H1 (cell line): ENCODE measurements around the gene WWC1. TPM values are rescaled to one million over a fixed set of nuclear protein-coding genes. Genes with fewer than 3 reads are reported as not detected.

Experiments used
- CTCF ChIA-PET: fragments of 300-600 bp; sonication (Branson Sonifier 250); formaldehyde crosslinking; loops from one replicate; lab custom pipeline; 2021; ENCODE audit not compliant: partially characterized antibody; lab: Charles Lee
- POLR2A ChIA-PET: fragments of 300-600 bp; sonication (Branson Sonifier 250); formaldehyde crosslinking; loops from one replicate; lab custom pipeline; 2021; ENCODE audit warnings: inconsistent platforms; ENCODE audit not compliant: partially characterized antibody; lab: Charles Lee
- DNase-seq, 2 experiments: peaks; one replicate each; pipeline versions ENCODE4 v3.0.0 to v3.0.0-alpha.2; 2010 to 2022; ENCODE audit warnings: low spot score in 2 of 2, low read depth in 1 of 2, mixed read lengths in 1 of 2
- FAIRE-seq: peaks from 2 replicates; lab custom pipeline; 2011; peaks lifted over from hg19 to GRCh38; lab: Jason Lieb, UNC
- H2AFZ ChIP-seq: 2 replicates; pipeline ENCODE4 v1.8.1; 2012; ENCODE audit warnings: low read length, inconsistent platforms
- H2AK5ac ChIP-seq: 2 replicates; pipeline ENCODE4 v1.6.1; 2013; ENCODE audit warnings: low read depth, low read length
- H2BK120ac ChIP-seq: replicated peaks from 2 replicates; pipeline ENCODE3; 2013; ENCODE audit warnings: low read depth, low read length, inconsistent platforms
- H2BK12ac ChIP-seq: 2 replicates; pipeline ENCODE4 v1.6.1; 2013; ENCODE audit warnings: low read depth, low read length
- H2BK15ac ChIP-seq: 2 replicates; pipeline ENCODE4 v1.6.1; 2013; ENCODE audit warnings: low read length
- H2BK20ac ChIP-seq: 2 replicates; pipeline ENCODE4 v1.6.1; 2013; ENCODE audit warnings: low read length
- H2BK5ac ChIP-seq: 2 replicates; pipeline ENCODE4 v1.6.1; 2013; ENCODE audit warnings: low read depth, low read length
- H3K14ac ChIP-seq: 2 replicates; pipeline ENCODE4 v1.6.1; 2013; ENCODE audit warnings: inconsistent platforms; ENCODE audit not compliant: insufficient read length
- H3K18ac ChIP-seq: 2 replicates; pipeline ENCODE4 v1.6.1; 2013; ENCODE audit warnings: low read length; ENCODE audit errors: extremely low read depth
- H3K23ac ChIP-seq: 2 replicates; pipeline ENCODE4 v1.6.1; 2013; ENCODE audit warnings: inconsistent platforms; ENCODE audit not compliant: insufficient read length
- H3K23me2 ChIP-seq: 2 replicates; pipeline ENCODE4 v1.6.1; 2013; ENCODE audit warnings: low read depth, low read length
- H3K27ac ChIP-seq: 2 replicates; pipeline ENCODE4 v1.6.1; 2011; ENCODE audit warnings: low read depth, low read length, inconsistent platforms
- H3K27me3 ChIP-seq, 4 experiments: replicated peaks in 1 of 4; 1 replicate in 1 of 4; 2 replicates in 3 of 4; pipeline versions ENCODE4 v1.6.1 to v1.8.1; 2011 to 2013; ENCODE audit warnings: low read length in 3 of 4, mild to moderate bottlenecking in 3 of 4, inconsistent platforms in 2 of 4, mixed read lengths in 2 of 4, moderate library complexity in 1 of 4; ENCODE audit not compliant: control insufficient read depth in 3 of 4, insufficient read depth in 3 of 4; ENCODE audit errors: extremely low read depth in 1 of 4
- H3K36me3 ChIP-seq, 4 experiments: 2 replicates each; pipeline versions ENCODE4 v1.6.1 to v1.8.1; 2011 to 2013; ENCODE audit warnings: mild to moderate bottlenecking in 4 of 4, low read length in 3 of 4, moderate library complexity in 2 of 4, control low read depth in 1 of 4, inconsistent platforms in 1 of 4; ENCODE audit not compliant: insufficient read depth in 4 of 4, control insufficient read depth in 2 of 4
- H3K4ac ChIP-seq: replicated peaks from 2 replicates; pipeline ENCODE3; 2013; ENCODE audit warnings: low read length, low read depth, mixed read lengths, inconsistent platforms; ENCODE audit not compliant: insufficient read length
- H3K4me1 ChIP-seq, 4 experiments: replicated peaks in 1 of 4; 1 replicate in 1 of 4; 2 replicates in 3 of 4; pipeline versions ENCODE4 v1.6.1 to v1.8.1; 2011 to 2013; ENCODE audit warnings: low read length in 3 of 4, inconsistent platforms in 2 of 4, mixed read lengths in 1 of 4; ENCODE audit not compliant: insufficient read depth in 4 of 4, control insufficient read depth in 3 of 4
- H3K4me2 ChIP-seq, 2 experiments: 2 replicates each; pipeline versions ENCODE4 v1.6.1 to v1.8.1; 2011 to 2013; ENCODE audit warnings: low read depth in 2 of 2, low read length in 2 of 2, control low read depth in 1 of 2, inconsistent platforms in 1 of 2, mild to moderate bottlenecking in 1 of 2; ENCODE audit not compliant: insufficient read depth in 1 of 2
- H3K4me3 ChIP-seq, 4 experiments: fragments of 200-600, 300-600 bp in 1 of 4; sonication (generic), shearing (Covaris generic), sonication (Bioruptor Twin) in 1 of 4; 2 replicates each; pipeline versions ENCODE4 v1.5.1 to v1.8.1; 2011 to 2016; ENCODE audit warnings: low read length in 4 of 4, low read depth in 3 of 4, control low read depth in 2 of 4, inconsistent platforms in 2 of 4, mild to moderate bottlenecking in 2 of 4, mixed read lengths in 1 of 4, moderate library complexity in 1 of 4; ENCODE audit not compliant: insufficient read depth in 2 of 4; ENCODE audit errors: extremely low read depth in 1 of 4
- H3K56ac ChIP-seq: replicated peaks from 2 replicates; pipeline ENCODE3; 2013; ENCODE audit warnings: low read depth, mild to moderate bottlenecking, mixed read lengths, low read length, inconsistent platforms; ENCODE audit not compliant: insufficient read length
- H3K79me1 ChIP-seq: 2 replicates; pipeline ENCODE4 v1.6.1; 2013; ENCODE audit warnings: low read depth, low read length, control low read depth
- H3K79me2 ChIP-seq, 2 experiments: 2 replicates each; pipeline versions ENCODE4 v1.6.1 to v1.8.1; 2012 to 2013; ENCODE audit warnings: low read length in 2 of 2, mild to moderate bottlenecking in 2 of 2, inconsistent platforms in 1 of 2; ENCODE audit not compliant: insufficient read depth in 2 of 2, control insufficient read depth in 1 of 2
- H3K9ac ChIP-seq, 4 experiments: replicated peaks in 1 of 4; 1 replicate in 1 of 4; 2 replicates in 3 of 4; pipeline versions ENCODE4 v1.6.1 to v1.8.1; 2011 to 2013; ENCODE audit warnings: low read depth in 3 of 4, low read length in 3 of 4, control low read depth in 2 of 4, mild to moderate bottlenecking in 2 of 4, moderate library complexity in 2 of 4, inconsistent platforms in 1 of 4; ENCODE audit errors: extremely low read depth in 1 of 4
- H3K9me3 ChIP-seq, 2 experiments: 2 replicates each; pipeline versions ENCODE4 v1.6.1 to v1.8.1; 2012 to 2013; ENCODE audit warnings: mild to moderate bottlenecking in 2 of 2, moderate library complexity in 2 of 2, control low read depth in 1 of 2, inconsistent platforms in 1 of 2, low read depth in 1 of 2, low read length in 1 of 2, mixed read lengths in 1 of 2; ENCODE audit not compliant: insufficient read depth in 2 of 2
- H4K20me1 ChIP-seq, 2 experiments: replicated peaks in 1 of 2; 2 replicates each; pipeline versions ENCODE3 to v1.8.1; 2011 to 2013; ENCODE audit warnings: inconsistent platforms in 2 of 2, low read length in 2 of 2, mild to moderate bottlenecking in 1 of 2; ENCODE audit not compliant: insufficient read depth in 2 of 2, control insufficient read depth in 1 of 2
- H4K5ac ChIP-seq: 2 replicates; pipeline ENCODE4 v1.6.1; 2013; ENCODE audit warnings: low read length, low read depth, mixed read lengths, inconsistent platforms; ENCODE audit not compliant: insufficient read length
- H4K8ac ChIP-seq: 2 replicates; pipeline ENCODE4 v1.8.0; 2013; ENCODE audit warnings: mild to moderate bottlenecking, moderate library complexity, low read length, inconsistent platforms; ENCODE audit not compliant: insufficient read depth; ENCODE audit errors: extremely low read depth
- H4K91ac ChIP-seq: replicated peaks from 2 replicates; pipeline ENCODE3; 2013; ENCODE audit warnings: low read length, mixed read lengths, inconsistent platforms; ENCODE audit not compliant: insufficient read length
- PHF8 ChIP-seq: fragments of 200-600 bp; sonication (generic); conservative IDR thresholded peaks from 2 replicates; pipeline ENCODE4 v1.7.1; 2012; ENCODE audit warnings: low read depth, mild to moderate bottlenecking, inconsistent platforms, low read length, moderate library complexity
- RNF2 ChIP-seq: fragments of 200-900, 300-1000 bp; sonication (generic); IDR thresholded peaks from 2 replicates; pipeline ENCODE4 v1.7.1; 2016; ENCODE audit warnings: borderline replicate concordance, low read depth, mild to moderate bottlenecking, antibody characterized with exemption, low read length; ENCODE audit not compliant: poor library complexity, severe bottlenecking; ENCODE audit errors: missing control alignments
- WGBS, 2 experiments: shearing (Covaris generic) in 1 of 2; methylation state at CpG; one replicate each; pipeline versions ENCODE4 v1.1.6 to v1.1.7; 2013 to 2015; ENCODE audit warnings: low lambda C conversion rate in 2 of 2, mixed read lengths in 2 of 2, inconsistent platforms in 1 of 2, low coverage in 1 of 2, missing lambda C conversion rate in 1 of 2; ENCODE audit not compliant: insufficient replicate concordance in 2 of 2, insufficient coverage in 1 of 2, insufficient read length in 1 of 2; ENCODE audit errors: extremely low coverage in 1 of 2, missing lambda C conversion rate in 1 of 2; 5-methylcytosine and 5-hydroxymethylcytosine counted together
- polyA plus RNA-seq, 7 experiments: library from polyadenylated mRNA; depleted of rRNA in 3 of 7; stranded (reverse) in 5 of 7; unstranded in 2 of 7; fragments of >200 nt in 5 of 7; fragments of 200-250 nt in 2 of 7; gene quantifications; 1 replicate in 5 of 7; 2 replicates in 1 of 7; 4 replicates in 1 of 7; pipeline versions ENCODE4 v1.2.1 to v1.2.3, GENCODE V29; 2011 to 2013; ENCODE audit warnings: missing spikeins in 2 of 7, mixed read lengths in 2 of 7
- total RNA-seq: library from RNA; stranded (reverse); fragmentation: NEBNext Ultra II Directional; extraction: Animal tissue kit (Norgen Biotek cat#: 25700); gene quantifications from 2 replicates; pipeline ENCODE4 v1.2.1, GENCODE V29; 2021

WWC1 gene
- total and polyA plus RNA-seq, 2 of the 8 experiments (the other 6 are each of a cell fraction or from before 2014, with no cell fraction given), result 16.4 to 41.1 TPM

DNA sequence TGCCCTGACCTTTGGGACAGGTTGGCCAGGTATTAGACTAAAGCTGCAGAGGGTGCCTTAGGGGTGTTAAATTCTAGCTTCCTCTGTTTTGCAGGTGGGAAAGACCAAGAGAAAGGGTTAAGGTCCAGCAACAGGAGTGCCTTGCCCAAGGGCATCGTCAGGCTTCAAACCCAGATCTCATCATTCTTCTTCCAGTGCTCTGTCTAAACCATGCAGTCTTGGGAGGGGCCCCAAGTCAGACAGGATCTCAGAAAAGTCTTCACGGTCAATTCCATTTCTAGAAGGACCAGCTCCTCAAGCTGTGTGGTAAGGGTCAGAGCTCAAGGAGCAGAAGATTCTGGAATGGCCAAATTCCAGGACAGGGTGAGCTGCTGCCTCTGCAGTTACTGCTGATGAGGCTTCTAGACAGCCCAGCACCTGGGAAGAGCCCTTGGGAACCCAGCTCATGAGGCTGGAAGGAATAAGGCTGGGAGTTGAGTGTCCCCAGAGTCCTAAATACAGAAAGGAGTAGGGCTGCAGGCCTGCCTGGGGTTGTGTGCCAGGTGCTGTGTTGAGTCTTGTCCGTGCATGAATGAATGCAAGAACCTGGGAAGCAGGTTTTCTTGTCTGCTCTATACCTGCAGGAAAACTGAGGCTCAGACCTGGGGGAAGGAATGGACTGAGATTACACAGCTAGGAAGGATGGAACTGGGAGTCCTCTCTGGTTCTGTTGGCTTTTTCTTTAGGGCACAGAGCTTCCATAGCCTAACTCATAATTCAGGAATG lies 69.3 kb downstream of the WWC1 start:
- H2BK12ac ChIP-seq, result no peak overlapping the region
- H4K20me1 ChIP-seq, result peaks cover 4 to 5% of the 10 kb centered on the region in 2 experiments
- no peak overlapping the region for H3K4me3 ChIP-seq
- H2BK15ac ChIP-seq, result no peak overlapping the region
- no peak overlapping the region for H3K4ac ChIP-seq
- H3K79me2 ChIP-seq, result peaks cover 0 to 52% of the 10 kb centered on the region in 2 experiments; a peak in 2 of 4 replicates
- DNase-seq (no peak), FAIRE-seq (no peak)
- no peak overlapping the region for H2AFZ ChIP-seq
- no peak overlapping the region for H3K14ac ChIP-seq
- H3K56ac ChIP-seq, result no peak overlapping the region
- H3K4me1 ChIP-seq, result peaks cover 5 to 24% (median 13%) of the 10 kb centered on the region in 4 experiments
- peaks cover 11% of the 10 kb centered on the region; the same call in 1 of the 2 replicates for H3K79me1 ChIP-seq
- H4K8ac ChIP-seq, result no peak overlapping the region
- no peak overlapping the region for H4K91ac ChIP-seq
- no peak overlapping the region for H3K27ac ChIP-seq
- no peaks in the 10 kb centered on the region for H3K9me3 ChIP-seq
- no peak overlapping the region for H3K23ac ChIP-seq
- H2AK5ac ChIP-seq, result no peak overlapping the region
- no peak overlapping the region for H3K4me2 ChIP-seq
- no peak overlapping the region; the same call in 1 of the 2 replicates for H3K18ac ChIP-seq
- WGBS, 2 experiments, result 84% methylated on average over 3 of the region's 3 CpGs; no CpG with 5 or more reads in 1 of the 2 experiments
- ChIA-PET CTCF (interaction anchor here (0.8 to 6.6 kb wide), 6 partner anchors 11 to 79 kb away, joined by 3 to 46 read pairs (median 4); no protein-coding TSS in a partner anchor), POLR2A (interaction anchor here (2.0 kb wide), 1 partner anchor 13 kb away, joined by 8 read pairs; no protein-coding TSS in a partner anchor)
- no peaks in the 10 kb centered on the region for H3K36me3 ChIP-seq
- H4K5ac ChIP-seq, result no peak overlapping the region
- no peaks in the 10 kb centered on the region for H3K27me3 ChIP-seq
- H2BK120ac ChIP-seq, result no peak overlapping the region
- no peak overlapping the region for H3K9ac ChIP-seq
- TF ChIP-seq RNF2 (no peak), PHF8 (no peak)
- H2BK5ac ChIP-seq, result no peak overlapping the region
- no peak overlapping the region for H2BK20ac ChIP-seq
- no peaks in the 10 kb centered on the region for H3K23me2 ChIP-seq
